Measurements from ENCODE around the gene DCDC1. TPM values are rescaled to one million over a fixed set of nuclear protein-coding genes. Genes with fewer than 3 reads are reported as not detected.

DCDC1 gene
- total RNA-seq, 4 donors from 2014 or later, result not detected

DNA sequence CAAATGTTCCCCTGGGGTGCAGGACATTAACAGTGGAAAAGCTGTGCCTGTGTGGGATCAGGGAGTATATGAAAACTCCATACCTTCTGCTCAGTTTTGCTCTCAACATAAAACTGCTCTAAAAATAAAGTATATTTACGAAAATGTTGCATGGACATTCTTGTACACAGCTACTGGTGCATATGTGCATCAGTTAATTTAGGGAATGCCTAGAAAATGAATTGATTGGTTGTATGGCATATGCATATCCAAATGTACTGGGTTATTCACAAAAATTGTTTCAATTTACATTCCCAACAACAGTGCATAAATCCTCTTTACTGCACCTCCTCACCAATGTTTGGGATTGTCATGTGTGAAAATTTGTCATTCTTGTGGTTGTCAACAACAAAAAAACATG is 532.3 kb downstream of the DCDC1 start:
- H3K4me1 ChIP-seq, result no peaks in the 10 kb centered on the region
- H3K36me3 ChIP-seq, result no peaks in the 10 kb centered on the region
- no peak overlapping the region for H3K4me3 ChIP-seq
- peaks cover 0 to 10% (median 0%) of the 10 kb centered on the region in 4 donors for H3K27me3 ChIP-seq
- 71 to 92% methylated on average over 1 of the region's 1 CpG for WGBS, 2 donors
- no peaks in the 10 kb centered on the region for H3K9me3 ChIP-seq
- no peak for TF ChIP-seq POLR2A (IDR thresholded peaks at IDR 0.05)
- TF ChIP-seq, protein P1, sequence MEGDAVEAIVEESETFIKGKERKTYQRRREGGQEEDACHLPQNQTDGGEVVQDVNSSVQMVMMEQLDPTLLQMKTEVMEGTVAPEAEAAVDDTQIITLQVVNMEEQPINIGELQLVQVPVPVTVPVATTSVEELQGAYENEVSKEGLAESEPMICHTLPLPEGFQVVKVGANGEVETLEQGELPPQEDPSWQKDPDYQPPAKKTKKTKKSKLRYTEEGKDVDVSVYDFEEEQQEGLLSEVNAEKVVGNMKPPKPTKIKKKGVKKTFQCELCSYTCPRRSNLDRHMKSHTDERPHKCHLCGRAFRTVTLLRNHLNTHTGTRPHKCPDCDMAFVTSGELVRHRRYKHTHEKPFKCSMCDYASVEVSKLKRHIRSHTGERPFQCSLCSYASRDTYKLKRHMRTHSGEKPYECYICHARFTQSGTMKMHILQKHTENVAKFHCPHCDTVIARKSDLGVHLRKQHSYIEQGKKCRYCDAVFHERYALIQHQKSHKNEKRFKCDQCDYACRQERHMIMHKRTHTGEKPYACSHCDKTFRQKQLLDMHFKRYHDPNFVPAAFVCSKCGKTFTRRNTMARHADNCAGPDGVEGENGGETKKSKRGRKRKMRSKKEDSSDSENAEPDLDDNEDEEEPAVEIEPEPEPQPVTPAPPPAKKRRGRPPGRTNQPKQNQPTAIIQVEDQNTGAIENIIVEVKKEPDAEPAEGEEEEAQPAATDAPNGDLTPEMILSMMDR (IDR thresholded peaks at IDR 0.05), result no peak
- DNase-seq, result no peak
- H3K27ac ChIP-seq, result no peak overlapping the region
- intact Hi-C loops (cut with DNase I), result no loop called here

DNA sequence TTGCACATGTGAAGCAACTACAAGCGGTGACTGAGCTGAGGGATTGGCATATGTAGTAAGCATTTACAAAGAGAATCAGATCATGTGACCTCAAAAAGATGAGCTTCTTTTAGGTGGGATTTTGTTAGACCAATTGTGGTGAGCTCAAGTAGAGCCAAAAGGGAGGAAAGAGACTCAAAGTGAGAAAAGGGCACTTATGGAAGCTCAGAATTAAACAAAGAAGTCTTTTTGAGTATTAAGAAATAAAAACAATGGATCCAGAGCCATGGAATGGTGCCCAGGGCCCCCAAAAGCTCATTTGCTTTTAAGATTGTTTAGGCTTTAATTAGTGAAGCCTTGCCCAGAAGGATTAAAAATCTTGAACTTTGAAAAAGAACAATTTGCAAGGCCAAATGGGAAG is 536.7 kb downstream of the DCDC1 start:
- Histone ChIP-seq H3K4me3 (no peak overlapping the region), H3K4me1 (no peaks in the 10 kb centered on the region), H3K9me3 (no peaks in the 10 kb centered on the region), H3K27ac (no peak overlapping the region), H3K27me3 (no peaks in the 10 kb centered on the region), H3K36me3 (no peaks in the 10 kb centered on the region)
- 80 to 89% methylated on average over 1 of the region's 1 CpG for WGBS, 2 donors
- TF ChIP-seq, protein P1 (IDR thresholded peaks at IDR 0.05), result no peak
- intact Hi-C loops (cut with DNase I), result no loop called here
- no peak for DNase-seq

DNA sequence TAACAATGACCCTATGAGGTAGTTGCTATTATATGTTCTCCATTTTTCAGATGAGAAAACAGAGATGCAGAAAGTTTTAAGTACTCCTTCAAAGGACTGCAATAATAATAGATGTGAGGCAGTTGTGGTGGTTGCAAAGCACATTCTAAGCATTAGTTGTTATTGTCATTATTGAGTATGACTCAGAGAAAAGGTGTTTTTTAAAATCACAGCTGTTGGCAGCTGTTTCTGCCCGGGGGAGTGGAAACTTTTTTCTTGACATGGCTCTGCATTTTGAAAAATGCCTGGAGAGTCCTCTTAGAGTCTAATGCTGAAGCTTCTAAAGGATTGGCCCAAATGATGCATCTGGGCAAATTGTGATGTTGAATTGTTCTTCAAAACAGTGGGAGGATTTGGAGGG is 538.9 kb downstream of the DCDC1 start:
- WGBS, 2 donors, result 7 to 17% methylated on average over 1 of the region's 1 CpG
- Histone ChIP-seq H3K27ac (no peak overlapping the region), H3K9me3 (no peaks in the 10 kb centered on the region), H3K4me1 (no peaks in the 10 kb centered on the region), H3K27me3 (no peaks in the 10 kb centered on the region), H3K4me3 (no peak overlapping the region), H3K36me3 (no peaks in the 10 kb centered on the region)
- TF ChIP-seq POLR2A (IDR thresholded peaks at IDR 0.05), result no peak
- TF ChIP-seq, protein P1 (IDR thresholded peaks at IDR 0.05), result no peak
- DNase-seq, result no peak
- intact Hi-C loops (cut with DNase I), result no loop called here

DNA sequence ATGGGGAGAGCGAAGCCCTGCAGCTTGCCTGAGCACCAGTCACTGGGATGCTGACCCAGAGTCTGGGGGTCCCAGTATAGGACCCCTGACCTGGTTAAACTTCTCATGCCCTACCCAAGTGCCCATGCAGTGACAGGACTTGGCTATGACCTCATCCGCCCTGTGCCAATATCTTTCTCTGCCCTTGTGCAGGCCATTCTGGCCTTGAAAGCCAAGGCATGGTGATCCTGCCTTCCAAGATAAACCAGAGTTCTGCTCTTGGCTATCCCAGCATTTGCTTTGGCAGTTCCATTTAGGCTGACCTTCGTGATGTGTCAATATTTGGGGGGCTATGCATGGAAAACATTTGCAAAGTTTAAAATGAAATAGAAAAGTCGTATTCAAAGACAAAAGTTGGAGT is 542.6 kb downstream of the DCDC1 start:
- Histone ChIP-seq H3K36me3 (no peaks in the 10 kb centered on the region), H3K27me3 (no peaks in the 10 kb centered on the region), H3K4me3 (no peak overlapping the region), H3K27ac (no peak overlapping the region), H3K9me3 (no peaks in the 10 kb centered on the region), H3K4me1 (no peaks in the 10 kb centered on the region)
- 76 to 81% methylated on average over 3 to 4 of the region's 4 CpGs for WGBS, 2 donors
- DNase-seq, result no peak
- TF ChIP-seq, protein P1 (IDR thresholded peaks at IDR 0.05), result no peak
- TF ChIP-seq POLR2A (IDR thresholded peaks at IDR 0.05), result no peak
- intact Hi-C loops (cut with DNase I), result no loop called here

DNA sequence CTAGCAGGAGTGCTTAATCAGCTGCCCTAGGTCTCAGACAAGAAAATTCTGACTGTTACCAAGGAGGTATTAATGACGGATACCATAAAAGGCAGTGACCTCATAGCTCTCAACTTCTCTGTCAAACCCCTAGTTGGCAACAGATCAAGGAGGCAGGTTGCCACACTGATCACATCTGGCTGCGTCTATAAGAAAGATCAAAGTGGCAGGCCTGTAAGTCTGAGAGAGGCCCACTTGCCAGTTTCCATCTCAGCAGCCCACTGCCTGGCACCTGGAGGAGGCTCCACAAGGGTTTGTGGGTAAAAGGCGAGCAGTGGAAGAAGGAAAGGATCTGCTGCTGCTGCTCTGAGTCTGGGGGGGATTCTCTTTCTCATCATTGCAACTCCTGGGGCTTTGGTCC is 543.8 kb downstream of the DCDC1 start:
- Histone ChIP-seq H3K36me3 (no peaks in the 10 kb centered on the region), H3K4me3 (no peak overlapping the region), H3K9me3 (no peaks in the 10 kb centered on the region), H3K27me3 (no peaks in the 10 kb centered on the region), H3K27ac (no peak overlapping the region), H3K4me1 (peaks cover 0 to 9% (median 0%) of the 10 kb centered on the region in 3 donors)
- 68 to 80% methylated on average over 1 to 3 of the region's 3 CpGs for WGBS, 2 donors
- intact Hi-C loops (cut with DNase I), result no loop called here
- TF ChIP-seq, protein P1 (IDR thresholded peaks at IDR 0.05), result no peak
- TF ChIP-seq POLR2A (IDR thresholded peaks at IDR 0.05), result no peak
- no peak for DNase-seq
